PFSK-1 (cell line): ENCODE results near the gene RABGAP1L.

ENCODE experiments used
- FOXP2 ChIP-seq: optimal IDR thresholded peaks from 2 replicates; pipeline ENCODE3; 2011; ENCODE audit warnings: borderline replicate concordance, control low read depth, inconsistent platforms; ENCODE audit not compliant: insufficient read depth; ENCODE audit errors: extremely low read length, extremely low read depth
- POLR2AphosphoS5 ChIP-seq: IDR thresholded peaks from 2 replicates; pipeline ENCODE4 v1.6.1; 2012; ENCODE audit warnings: low read depth, mild to moderate bottlenecking, control low read depth, low read length, moderate library complexity
- REST ChIP-seq, 2 experiments: IDR thresholded peaks; 2 replicates each; pipeline versions ENCODE4 v1.6.1 to v1.8.0; 2011 to 2012; ENCODE audit warnings: low read depth in 2 of 2, low read length in 2 of 2, control low read depth in 1 of 2, inconsistent platforms in 1 of 2, mild to moderate bottlenecking in 1 of 2, moderate library complexity in 1 of 2; ENCODE audit not compliant: insufficient read depth in 1 of 2
- SIN3A ChIP-seq: IDR thresholded peaks from 2 replicates; pipeline ENCODE4 v1.6.1; 2012; ENCODE audit warnings: mild to moderate bottlenecking, low read length, moderate library complexity, borderline replicate concordance; ENCODE audit not compliant: insufficient read depth
- TAF1 ChIP-seq: IDR thresholded peaks from 2 replicates; pipeline ENCODE4 v1.6.1; 2012; ENCODE audit warnings: low read length, control low read depth, borderline replicate concordance; ENCODE audit not compliant: insufficient read depth

RABGAP1L gene

GRCh38 chr1:174149216-174149615, 10.1 kb upstream of the RABGAP1L start:
- TF ChIP-seq TAF1 = no peak
- no peak for TF ChIP-seq FOXP2
- no peak for TF ChIP-seq POLR2AphosphoS5
- no peak for TF ChIP-seq SIN3A
- TF ChIP-seq REST (IDR thresholded peaks at IDR 0.05; ENCODE audit: insufficient read depth in 1 of 2, low read depth in 2 of 2, low read length in 2 of 2) = no peak

- TF ChIP-seq POLR2AphosphoS5 (no peak), SIN3A (no peak), FOXP2 (no peak), TAF1 (no peak), REST (IDR thresholded peaks at IDR 0.05; ENCODE audit: insufficient read depth in 1 of 2, low read depth in 2 of 2, low read length in 2 of 2) (no peak)
Measured at GRCh38 chr1:174150499-174150898, 8.8 kb upstream of the RABGAP1L start.

- TF ChIP-seq REST (IDR thresholded peaks at IDR 0.05; ENCODE audit: insufficient read depth in 1 of 2, low read depth in 2 of 2, low read length in 2 of 2) = no peak
- no peak for TF ChIP-seq POLR2AphosphoS5
Measured at GRCh38 chr1:174152427-174152826, 6.9 kb upstream of the RABGAP1L start.

GRCh38 chr1:174153085-174153824, 6.1 kb upstream of the RABGAP1L start:
- TF ChIP-seq FOXP2 = no peak
- no peak for TF ChIP-seq TAF1
- TF ChIP-seq REST (IDR thresholded peaks at IDR 0.05; ENCODE audit: insufficient read depth in 1 of 2, low read depth in 2 of 2, low read length in 2 of 2) = no peak
- TF ChIP-seq SIN3A = no peak

- TF ChIP-seq TAF1 (no peak), FOXP2 (no peak), REST (IDR thresholded peaks at IDR 0.05; ENCODE audit: insufficient read depth in 1 of 2, low read depth in 2 of 2, low read length in 2 of 2) (no peak), SIN3A (no peak), POLR2AphosphoS5 (no peak)
Measured at GRCh38 chr1:174153825-174154107, 5.6 kb upstream of the RABGAP1L start.
